Lung (tissue), 12 donors: ENCODE results near the gene HAPLN2. TPM values are rescaled to one million over a fixed set of nuclear protein-coding genes. Genes with fewer than 3 reads are reported as not detected.

Source experiments
- ATAC-seq: fragments of 200-7000 bp; cut with Tn5 transposase; one replicate; pipeline ENCODE4 v1.9.1; 2020; ENCODE audit warnings: moderate number of reproducible peaks; ENCODE audit not compliant: insufficient read depth, low FRiP score
- DNase-seq, 3 donors: peaks; one replicate each; pipeline ENCODE4 v3.0.0-alpha.2; 2013 to 2017
- H3K27ac ChIP-seq, 2 donors: one replicate each; pipeline ENCODE4 v1.5.1; 2013; ENCODE audit warnings: mild to moderate bottlenecking in 2 of 2, moderate library complexity in 2 of 2, control low read depth in 1 of 2, inconsistent platforms in 1 of 2, low read depth in 1 of 2, low read length in 1 of 2
- H3K27me3 ChIP-seq, 3 donors: one replicate each; pipeline ENCODE4 v1.5.1; 2013; ENCODE audit warnings: low read length in 2 of 3; ENCODE audit not compliant: control insufficient read depth in 3 of 3, insufficient read depth in 3 of 3
- H3K36me3 ChIP-seq, 4 donors: one replicate each; pipeline ENCODE4 v1.5.1; 2013; ENCODE audit warnings: low read length in 4 of 4, mild to moderate bottlenecking in 1 of 4, moderate library complexity in 1 of 4; ENCODE audit not compliant: control insufficient read depth in 4 of 4, insufficient read depth in 4 of 4
- H3K4me1 ChIP-seq, 5 donors: one replicate each; pipeline ENCODE4 v1.5.1; 2013; ENCODE audit warnings: low read length in 5 of 5, mild to moderate bottlenecking in 2 of 5, moderate library complexity in 1 of 5; ENCODE audit not compliant: control insufficient read depth in 5 of 5, insufficient read depth in 5 of 5
- H3K4me3 ChIP-seq: one replicate; pipeline ENCODE4 v1.5.1; 2013; ENCODE audit warnings: mild to moderate bottlenecking, control low read depth, moderate library complexity
- H3K9ac ChIP-seq, 2 donors: one replicate each; pipeline ENCODE4 v1.5.1; 2013; ENCODE audit warnings: low read length in 2 of 2, control low read depth in 1 of 2; ENCODE audit not compliant: insufficient read depth in 1 of 2
- H3K9me3 ChIP-seq, 4 donors: one replicate each; pipeline ENCODE4 v1.5.1; 2013; ENCODE audit warnings: low read length in 3 of 4, mild to moderate bottlenecking in 1 of 4, moderate library complexity in 1 of 4; ENCODE audit not compliant: control insufficient read depth in 4 of 4, insufficient read depth in 3 of 4
- CTCF ChIP-seq: IDR thresholded peaks from 2 replicates; pipeline ENCODE4 v1.5.1; 2012; ENCODE audit warnings: mild to moderate bottlenecking; ENCODE audit errors: control extremely low read depth, extremely low read depth
- WGBS, 2 donors: extraction: QIAGEN DNeasy Blood & Tissue Kit; methylation state at CpG; one replicate each; pipeline ENCODE4 v1.1.7; 2013; 5-methylcytosine and 5-hydroxymethylcytosine counted together
- polyA plus RNA-seq, 2 donors: library from polyadenylated mRNA; stranded (reverse); fragments of 200-250 nt; gene quantifications; one replicate each; pipeline ENCODE4 v1.2.1, GENCODE V29; 2013
- total RNA-seq, 2 donors: library from RNA; depleted of rRNA in 1 of 2; stranded (reverse); fragments of >200 nt in 1 of 2; gene quantifications; one replicate each; pipeline ENCODE4 v1.2.1, GENCODE V29; 2014 to 2021
- donor health status: control.
- donor health status: control.
- donor health status: Bipolar disorder and iron deficiency.
- donor health status: healthy.
- donor health status: DM: yes; HTN: yes; CAD: no.

Gene HAPLN2
- total and polyA plus RNA-seq, 4 donors = 0.18 to 0.31 (median 0.24) TPM; not detected in 1

GRCh38 chr1:156655151-156655903 is 36.1 kb downstream of the HAPLN2 start:
- no peak for ATAC-seq
- 46 to 50% methylated on average over 2 of the region's 2 CpGs for WGBS, 2 donors
- Histone ChIP-seq H3K27me3 (peaks cover 0 to 27% (median 0%) of the 10 kb centered on the region in 3 donors), H3K9ac (no peak overlapping the region), H3K36me3 (no peaks in the 10 kb centered on the region), H3K4me3 (no peak overlapping the region), H3K4me1 (peaks cover 0 to 32% (median 4%) of the 10 kb centered on the region in 5 donors), H3K9me3 (peaks cover 0 to 2% (median 0%) of the 10 kb centered on the region in 4 donors), H3K27ac (no peak overlapping the region)
- no peak for TF ChIP-seq CTCF
- DNase-seq = no peak

GRCh38 chr1:156655904-156656516 is 36.8 kb downstream of the HAPLN2 start:
- Histone ChIP-seq H3K27ac (no peak overlapping the region), H3K4me3 (no peak overlapping the region), H3K4me1 (peaks cover 4 to 37% (median 9%) of the 10 kb centered on the region in 5 donors), H3K36me3 (no peaks in the 10 kb centered on the region), H3K27me3 (peaks cover 0 to 26% (median 0%) of the 10 kb centered on the region in 3 donors), H3K9me3 (peaks cover 0 to 2% (median 0%) of the 10 kb centered on the region in 4 donors), H3K9ac (no peak overlapping the region)
- DNase-seq (no peak), ATAC-seq (no peak)
- 57 to 67% methylated on average over 9 of the region's 9 CpGs for WGBS, 2 donors
- TF ChIP-seq CTCF = no peak

- peak; percentile 58 for ATAC-seq
Observed at GRCh38 chr1:156656806-156657740, 37.9 kb downstream of the HAPLN2 start.

More at GRCh38 chr1:156656806-156657740, 37.9 kb downstream of the HAPLN2 start:
- Histone ChIP-seq H3K4me1 (peaks cover 9 to 44% (median 12%) of the 10 kb centered on the region in 5 donors), H3K9ac (peak overlapping the region in 1 of 2 donors; percentile 44), H3K4me3 (no peak overlapping the region), H3K27ac (no peak overlapping the region), H3K27me3 (peaks cover 0 to 23% (median 0%) of the 10 kb centered on the region in 3 donors), H3K9me3 (no peaks in the 10 kb centered on the region), H3K36me3 (no peaks in the 10 kb centered on the region)
- peak; percentile 89 to 94 (median 90) for DNase-seq
- 2% methylated on average over 54 of the region's 54 CpGs for WGBS, 2 donors
- TF ChIP-seq CTCF = peak; percentile 87
